Kasumi-1 (cell line): Measurements from ENCODE around the gene TMOD1.

Source experiments
- DNase-seq, 2 experiments: peaks; one replicate each; lab custom pipeline; 2025; lab: John Stamatoyannopoulos, UW

The TMOD1 gene

DNA sequence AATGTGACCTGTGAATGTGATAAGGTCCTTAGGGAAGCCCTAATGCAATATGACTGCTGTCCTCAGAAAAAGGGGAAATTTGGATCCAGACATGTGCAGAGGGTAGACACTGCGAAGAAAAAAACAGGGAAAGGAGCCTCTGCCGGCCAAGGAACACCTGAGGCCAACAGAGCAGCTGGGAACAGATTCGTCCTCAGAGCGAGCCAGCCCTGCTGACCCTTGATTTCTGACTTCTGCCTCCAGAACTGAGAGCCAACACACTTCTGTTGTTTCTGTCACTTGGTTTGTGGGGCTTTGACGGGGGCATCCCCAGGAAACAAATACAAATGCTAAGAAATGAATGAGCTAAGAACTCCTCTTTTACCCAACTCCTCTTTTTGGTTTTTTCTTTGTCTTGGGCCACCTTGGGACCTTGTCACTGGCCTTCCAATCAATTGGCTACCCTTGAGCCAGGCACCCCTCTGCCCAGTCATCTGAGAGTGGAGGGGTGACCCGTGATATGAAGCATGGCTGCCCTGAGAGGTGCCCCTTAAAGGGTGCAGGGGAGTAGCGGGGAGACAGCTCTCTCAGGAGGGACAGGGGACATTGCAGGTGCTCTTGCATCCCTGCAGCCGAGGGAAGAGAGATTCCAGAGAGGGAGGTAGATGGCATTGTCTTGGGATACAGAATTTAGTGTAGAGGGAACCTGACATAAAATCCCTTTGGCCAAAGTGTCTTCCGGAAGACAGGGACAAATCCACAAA is 16.9 kb downstream of the TMOD1 start:
- DNase-seq = no peak

DNA sequence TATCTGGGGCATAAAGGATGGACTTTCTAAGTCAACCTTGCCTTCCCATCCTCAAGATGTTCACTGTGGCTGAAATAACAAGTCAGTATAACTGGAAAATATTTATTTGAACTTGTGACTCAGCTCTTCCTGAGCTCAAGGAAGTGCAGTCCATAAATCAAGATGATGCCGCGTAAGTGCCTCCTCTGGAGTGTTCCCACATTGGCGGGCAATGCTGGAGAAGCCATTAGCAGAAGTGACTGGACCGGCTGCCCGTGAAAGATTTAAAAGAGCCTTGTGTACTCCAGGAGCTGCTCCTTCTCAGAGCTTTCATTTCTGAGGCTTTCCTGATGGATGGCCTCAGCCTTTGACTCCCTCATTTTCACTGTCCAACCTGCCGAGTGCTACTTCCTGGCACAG is 17.4 kb downstream of the TMOD1 start:
- DNase-seq = no peak

DNA sequence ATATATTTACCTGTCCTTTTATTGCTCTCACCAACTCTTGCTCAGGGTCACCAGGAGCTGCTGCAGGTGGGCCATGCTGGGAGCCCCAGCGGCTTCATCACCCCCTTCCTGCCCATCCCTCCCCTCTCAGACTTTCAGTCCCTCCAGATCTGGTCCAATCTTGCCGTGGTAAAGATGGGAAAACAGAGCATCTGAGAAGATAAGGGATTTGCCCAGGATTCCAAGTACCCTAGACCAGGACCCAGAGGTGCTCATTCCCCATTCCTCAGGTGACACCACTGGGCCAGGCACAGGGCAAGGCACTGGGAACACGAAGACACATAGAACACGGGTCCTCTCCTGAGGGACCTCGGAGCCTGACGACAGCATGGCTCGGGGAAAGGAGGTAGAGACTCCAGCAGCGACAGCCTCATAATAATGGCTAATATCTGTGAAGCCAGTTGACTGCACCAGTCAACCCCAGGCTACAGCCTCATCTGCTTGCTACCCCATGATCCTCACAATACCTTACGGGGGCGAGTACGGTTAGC is 18.0 kb downstream of the TMOD1 start:
- no peak for DNase-seq

DNA sequence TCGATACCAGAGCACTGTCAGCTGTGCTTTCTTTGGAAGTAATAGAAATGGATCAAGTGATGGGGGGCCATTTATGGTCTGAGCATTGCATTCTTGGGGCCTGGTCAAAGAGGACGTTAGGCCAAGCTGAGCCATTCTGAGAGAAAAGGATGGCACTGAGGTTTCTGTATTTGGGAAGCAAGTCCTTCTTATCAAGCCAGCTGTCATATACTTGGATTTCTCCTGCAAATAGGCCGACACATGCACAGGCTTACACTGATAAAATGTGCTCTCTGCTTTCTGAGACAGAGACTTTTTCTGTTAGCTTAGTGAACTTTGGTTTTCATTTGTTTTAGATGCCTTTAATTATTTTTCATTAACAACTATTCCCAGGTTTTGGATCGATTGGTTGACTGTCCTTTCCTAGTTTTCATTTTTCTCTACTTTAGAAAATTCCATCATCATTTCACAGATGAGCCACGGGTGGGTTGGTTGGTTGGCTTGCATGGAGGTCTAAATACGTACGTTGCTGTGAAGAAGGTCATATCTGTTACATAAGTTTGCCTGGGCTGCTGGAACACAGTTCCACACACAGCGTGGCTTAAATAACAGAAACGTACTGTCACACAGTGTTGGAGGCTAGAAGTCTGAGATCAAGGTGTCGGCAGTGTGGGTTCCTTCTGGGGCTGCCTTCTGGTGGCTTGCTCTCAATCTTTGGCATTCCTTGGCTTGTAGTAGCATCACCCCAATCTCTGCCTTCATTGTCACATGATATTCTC is 20.3 kb downstream of the TMOD1 start:
- no peak for DNase-seq

DNA sequence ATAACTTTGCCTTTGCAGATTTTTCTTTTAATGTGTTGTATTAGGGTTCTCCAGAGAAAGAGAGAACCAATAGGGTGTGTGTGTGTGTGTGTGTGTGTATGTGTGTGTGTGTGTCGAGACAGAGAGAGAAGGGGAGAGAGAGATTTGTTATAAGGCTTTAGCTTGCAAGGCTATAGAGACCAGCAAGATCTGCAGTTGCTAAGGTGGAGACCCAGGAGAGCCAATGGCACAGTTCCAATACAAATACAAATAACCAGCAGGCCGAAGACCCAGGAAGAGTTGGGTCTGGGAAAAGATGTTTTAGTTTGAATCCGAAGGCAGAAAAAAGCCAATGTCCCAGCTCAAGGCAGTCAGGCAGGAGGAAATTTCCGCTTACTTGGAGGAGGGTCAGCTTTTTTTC is 23.0 kb downstream of the TMOD1 start:
- DNase-seq = no peak

DNA sequence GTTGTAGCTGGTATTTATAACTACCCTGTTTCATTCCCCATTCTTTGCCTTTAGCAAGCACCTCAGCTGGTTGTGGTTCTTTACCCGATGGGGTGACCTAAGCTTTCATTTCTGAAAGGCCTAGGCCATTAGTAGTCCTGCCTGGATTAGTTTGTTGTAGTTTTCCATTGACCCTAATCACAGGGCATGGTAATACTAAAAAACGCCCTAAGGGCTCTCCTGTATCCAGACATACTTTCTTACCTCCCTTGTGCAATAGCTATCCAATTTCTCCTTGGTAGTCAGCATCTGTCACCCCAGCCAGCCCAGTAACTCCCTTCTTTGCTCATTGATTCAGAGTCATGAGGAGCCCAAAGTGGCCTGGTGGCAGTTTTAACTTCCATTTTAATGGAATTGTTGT is 24.0 kb downstream of the TMOD1 start:
- DNase-seq = no peak

DNA sequence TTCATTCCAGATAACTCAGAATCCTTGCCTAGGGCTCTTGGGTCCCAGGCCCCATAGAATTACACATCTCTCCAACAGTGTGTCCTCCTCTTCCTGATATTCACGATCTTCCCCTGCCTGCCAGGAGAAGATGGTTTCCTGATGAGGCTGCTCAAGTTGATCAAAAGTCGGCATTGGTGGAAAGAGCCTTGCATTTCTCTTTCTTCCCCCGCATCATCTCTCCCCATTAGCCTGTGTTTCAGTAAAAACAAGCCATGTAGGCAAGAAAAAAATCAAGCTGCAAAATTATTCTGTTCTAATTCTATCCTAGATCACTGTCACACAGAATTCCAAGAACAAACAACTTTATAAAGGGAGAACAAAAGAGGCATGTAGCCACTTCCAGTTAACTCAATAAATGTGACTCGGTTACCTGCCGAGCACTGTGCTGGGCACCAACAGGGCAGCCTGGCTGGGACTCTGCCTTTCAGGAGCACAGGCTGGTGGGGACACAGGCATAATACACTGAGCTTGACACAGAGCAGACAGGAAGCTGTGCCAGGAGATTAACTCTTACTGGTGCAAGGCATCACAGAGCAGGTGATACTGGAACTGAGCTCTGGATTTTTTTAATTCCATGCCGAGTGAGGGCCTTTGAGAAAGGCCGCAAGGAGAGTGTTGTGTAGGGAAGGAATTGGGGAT is 25.6 kb downstream of the TMOD1 start:
- no peak for DNase-seq

- no peak for DNase-seq
Measured at GRCh38 chr9:97527626-97528528, 26.4 kb downstream of the TMOD1 start.

DNA sequence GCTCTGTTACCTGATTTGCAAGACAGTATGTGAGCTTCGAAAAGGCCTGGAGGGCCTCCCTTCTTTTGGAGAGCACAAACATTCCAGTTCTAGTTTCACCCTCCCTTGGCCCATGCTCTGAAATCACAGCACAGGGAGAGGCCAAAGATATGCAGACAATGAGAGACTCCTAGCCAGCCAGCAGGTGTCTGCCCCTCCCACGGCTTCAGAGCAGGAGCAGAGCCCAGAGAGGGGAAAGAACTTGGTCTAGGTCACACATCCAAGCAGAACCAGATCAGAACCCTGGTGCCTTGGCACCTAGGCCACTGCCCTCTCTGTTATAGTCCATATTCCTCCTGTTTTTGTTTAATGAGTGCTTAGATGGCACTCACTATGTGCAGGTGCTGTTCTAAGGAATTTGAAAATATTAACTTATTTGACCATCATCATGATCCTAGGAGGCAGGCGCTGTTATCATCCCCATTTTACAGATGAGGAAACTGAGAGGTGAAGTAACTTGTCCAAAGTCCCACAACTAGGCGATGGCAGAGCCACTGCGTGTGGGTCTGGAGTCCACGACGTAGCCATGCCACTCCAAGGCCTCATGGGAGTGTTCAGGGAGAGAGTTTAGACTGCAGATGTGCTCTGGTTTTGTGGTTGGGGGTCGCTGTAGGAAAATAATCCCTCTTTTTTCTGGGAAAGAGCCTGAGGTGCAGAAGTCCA is 27.2 kb downstream of the TMOD1 start:
- DNase-seq = no peak

DNA sequence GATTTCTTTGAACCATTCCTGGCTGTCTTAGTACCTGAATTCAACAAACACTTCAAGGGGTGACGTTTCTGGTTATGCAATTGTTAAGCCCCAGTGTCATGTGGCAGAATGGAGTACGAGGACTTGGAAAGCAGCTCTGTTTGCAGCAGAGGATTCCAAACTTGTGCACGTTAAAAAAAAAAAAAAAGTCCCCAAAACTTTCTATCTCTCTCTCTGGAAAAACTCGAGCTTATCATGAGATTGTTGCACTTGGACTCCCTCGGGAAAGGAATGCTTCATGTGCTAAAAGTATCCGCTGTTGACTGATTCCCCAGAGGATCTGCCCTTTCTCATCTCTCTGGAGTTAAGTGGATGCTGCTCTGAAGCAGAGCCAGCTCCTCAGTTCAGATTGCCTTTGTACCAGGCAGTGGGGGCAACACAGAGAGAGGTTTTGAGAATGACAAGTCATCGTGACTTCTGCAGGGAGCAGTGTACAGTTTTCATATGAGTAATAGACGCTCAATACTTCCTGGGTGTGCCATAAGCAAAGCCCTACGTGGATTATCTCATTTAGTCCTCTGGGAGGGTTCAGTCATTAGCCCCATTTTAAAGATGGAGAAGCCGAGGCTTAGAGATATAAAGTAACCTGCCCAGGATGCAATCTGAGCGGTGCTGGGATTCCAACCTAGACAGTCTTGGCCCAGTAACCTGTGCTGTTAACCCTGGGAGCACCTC is 28.1 kb downstream of the TMOD1 start:
- DNase-seq = no peak

GRCh38 chr9:97531888-97532376 is 30.5 kb downstream of the TMOD1 start:
- DNase-seq = no peak

DNA sequence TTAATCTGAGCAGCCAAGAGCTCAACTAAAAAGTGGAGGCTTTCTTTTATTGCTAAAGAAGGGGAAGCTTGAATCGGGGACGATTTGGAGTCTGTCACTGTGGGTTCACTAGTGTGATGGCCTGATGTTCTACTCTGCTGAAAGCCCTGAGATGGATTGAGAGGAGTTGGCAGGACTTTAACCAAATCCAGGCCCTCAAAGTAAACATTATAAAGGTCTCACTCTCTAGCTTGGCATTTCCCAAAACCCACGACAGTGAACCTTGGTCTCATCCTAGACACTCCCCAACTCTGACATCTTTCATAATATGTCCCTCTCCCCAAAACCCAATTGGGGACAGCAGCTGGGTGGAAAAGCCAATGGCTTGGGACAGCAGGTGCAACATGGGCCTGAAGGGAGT is 32.7 kb downstream of the TMOD1 start:
- DNase-seq = no peak

GRCh38 chr9:97534961-97535594 is 33.6 kb downstream of the TMOD1 start:
- no peak for DNase-seq

DNA sequence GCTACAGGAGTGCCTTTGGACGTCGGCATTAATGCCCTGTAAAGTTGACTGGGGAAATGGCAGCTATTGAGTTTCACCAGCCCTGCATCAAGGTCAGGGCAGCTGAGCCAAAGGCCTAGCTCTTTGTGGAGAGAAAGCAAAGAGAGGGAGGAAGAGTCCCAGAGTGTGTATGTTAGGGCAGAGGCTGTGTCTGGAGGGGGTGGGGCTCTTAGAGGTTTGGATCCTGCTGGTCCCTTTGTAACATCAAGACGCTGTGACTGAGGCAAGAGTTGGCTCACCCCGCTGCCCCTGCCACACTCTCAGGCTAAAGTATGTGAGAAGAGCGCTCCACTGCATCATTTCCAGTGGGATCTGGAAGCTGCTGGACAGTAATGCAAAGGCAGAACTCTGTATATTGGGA is 34.3 kb downstream of the TMOD1 start:
- DNase-seq = no peak

- DNase-seq = no peak
Measured at GRCh38 chr9:97536480-97536879, 35.0 kb downstream of the TMOD1 start.

GRCh38 chr9:97543561-97543960 is 42.1 kb downstream of the TMOD1 start:
- no peak for DNase-seq

DNA sequence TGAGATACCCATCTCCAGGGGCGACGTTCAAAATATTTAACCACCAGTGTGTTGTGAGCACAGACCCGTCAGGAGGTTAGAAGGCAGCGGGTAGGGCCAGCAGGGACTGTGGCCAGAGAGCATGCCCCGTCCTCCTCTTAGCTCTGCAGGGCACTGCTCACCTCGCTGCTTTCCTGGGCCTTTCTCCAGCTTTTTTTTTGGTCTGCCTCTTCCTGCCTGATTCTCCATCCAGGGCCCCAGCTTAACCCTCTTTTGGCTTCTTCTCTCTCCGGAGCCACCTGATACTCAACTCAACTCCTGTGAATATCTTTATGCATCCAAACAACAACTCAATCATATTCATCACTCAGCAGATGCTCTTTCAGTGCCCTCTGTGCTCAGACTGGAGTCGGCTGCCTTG is 44.0 kb downstream of the TMOD1 start:
- DNase-seq = no peak

- DNase-seq = no peak
Measured at GRCh38 chr9:97547098-97547829, 45.8 kb downstream of the TMOD1 start.

DNA sequence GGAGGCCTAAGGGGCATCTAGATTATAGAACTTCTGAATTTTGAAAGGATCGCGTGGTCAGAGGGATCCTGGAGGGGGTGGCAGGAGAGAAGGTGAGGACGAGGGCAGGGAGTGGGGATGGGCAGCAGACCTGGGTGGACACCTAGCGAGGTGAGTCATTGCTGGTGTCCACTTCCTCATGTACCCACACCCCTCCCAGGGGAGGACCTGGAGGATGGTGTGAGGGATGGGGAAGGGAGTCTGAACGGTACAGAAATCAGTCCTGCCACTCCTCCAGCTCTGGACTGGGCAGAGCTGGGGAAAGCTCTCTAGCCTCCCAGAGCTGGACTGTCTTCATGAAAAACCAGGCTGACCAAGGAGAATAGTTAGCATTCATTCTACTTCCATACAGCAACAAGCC is 46.9 kb downstream of the TMOD1 start:
- no peak for DNase-seq
